Skeletal muscle cell (primary cell): ENCODE measurements around the gene ING3.

Source experiments
- DNase-seq: peaks from one replicate; pipeline ENCODE4 v3.0.0-alpha.2; 2010; ENCODE audit warnings: low read depth
- H3K4me3 ChIP-seq: 2 replicates; pipeline ENCODE4 v1.5.1; 2011; ENCODE audit warnings: low read depth, mild to moderate bottlenecking, control low read depth, low read length, moderate library complexity

ING3 gene

GRCh38 chr7:120987280-120987679, 36.7 kb downstream of the ING3 start:
- H3K4me3 ChIP-seq = no peak overlapping the region
- DNase-seq = no peak

- peak overlapping the region; percentile 53 for H3K4me3 ChIP-seq
Observed at GRCh38 chr7:120987683-120988590, 37.4 kb downstream of the ING3 start.

GRCh38 chr7:120988591-120989256, 38.1 kb downstream of the ING3 start, which contains the start of gene CPED1:
Gene CPED1, plus strand, starts transcription at chr7:120988711. Its CDS starts 911 bp downstream, at chr7:120989622.
- peak within 1 kb of the TSS; percentile 53 for H3K4me3 ChIP-seq
- no peak for DNase-seq

More at GRCh38 chr7:120987683-120988590, 37.4 kb downstream of the ING3 start:
- peak; percentile 84 for DNase-seq

- H3K4me3 ChIP-seq = peak overlapping the region; percentile 53
- no peak for DNase-seq
Observed at GRCh38 chr7:120989257-120990220, 39.0 kb downstream of the ING3 start.

- H3K4me3 ChIP-seq = peak overlapping the region; percentile 53
- no peak for DNase-seq
Observed at GRCh38 chr7:120990468-120991118, 40.0 kb downstream of the ING3 start.

- DNase-seq = no peak
- peak overlapping the region; percentile 53 for H3K4me3 ChIP-seq
Observed at GRCh38 chr7:120991161-120991560, 40.6 kb downstream of the ING3 start.

- H3K4me3 ChIP-seq = peak overlapping the region; percentile 53
Observed at GRCh38 chr7:120991581-120991980, 41.0 kb downstream of the ING3 start.

GRCh38 chr7:120992272-120992964, 41.8 kb downstream of the ING3 start:
- H3K4me3 ChIP-seq = peak overlapping the region; percentile 53
- no peak for DNase-seq

More at GRCh38 chr7:120991581-120991980, 41.0 kb downstream of the ING3 start:
- no peak for DNase-seq

- DNase-seq = no peak
- no peak overlapping the region for H3K4me3 ChIP-seq
Observed at GRCh38 chr7:120992965-120993494, 42.5 kb downstream of the ING3 start.

- no peak for DNase-seq
- no peak overlapping the region for H3K4me3 ChIP-seq
Observed at GRCh38 chr7:120993553-120994191, 43.1 kb downstream of the ING3 start.

GRCh38 chr7:120994512-120995410, 44.2 kb downstream of the ING3 start:
- no peak overlapping the region for H3K4me3 ChIP-seq
- no peak for DNase-seq

GRCh38 chr7:120995654-120996053, 45.1 kb downstream of the ING3 start:
- DNase-seq = no peak
- no peak overlapping the region for H3K4me3 ChIP-seq

GRCh38 chr7:120996333-120996987, 45.9 kb downstream of the ING3 start:
- DNase-seq = peak; percentile 81
- H3K4me3 ChIP-seq = no peak overlapping the region

GRCh38 chr7:120996988-120997345, 46.4 kb downstream of the ING3 start:
- DNase-seq = no peak
- no peak overlapping the region for H3K4me3 ChIP-seq

GRCh38 chr7:120997882-120998474, 47.4 kb downstream of the ING3 start:
- DNase-seq = no peak
- no peak overlapping the region for H3K4me3 ChIP-seq

- no peak for DNase-seq
- no peak overlapping the region for H3K4me3 ChIP-seq
Observed at GRCh38 chr7:120998520-120998919, 47.9 kb downstream of the ING3 start.
